HEK293 (cell line): ENCODE results near the gene R3HDM1.

Experiments used
- CTCF ChIA-PET: fragments of 350-600 bp; formaldehyde crosslinking; extraction: SDS; loops from one replicate; lab custom pipeline; 2021; ENCODE audit warnings: antibody characterized with exemption; lab: Yijun Ruan, JAX
- POLR2A ChIA-PET: fragments of 300-600 bp; formaldehyde crosslinking; extraction: SDS; loops from one replicate; lab custom pipeline; 2020; ENCODE audit warnings: antibody characterized with exemption, inconsistent platforms; lab: Yijun Ruan, JAX
- H3K27ac ChIP-seq: fragments of 200-500 bp; sonication (Bioruptor generic); 2 replicates; pipeline ENCODE4 v1.5.1; 2014; ENCODE audit warnings: low read depth, low read length, control low read depth, inconsistent platforms; ENCODE audit errors: extremely low read depth
- H3K36me3 ChIP-seq, 2 experiments: fragments of 200-500 bp in 1 of 2; sonication (Bioruptor generic) in 1 of 2; 1 replicate in 1 of 2; 2 replicates in 1 of 2; pipeline ENCODE4 v1.5.1; 2014 to 2017; ENCODE audit warnings: inconsistent platforms in 2 of 2, low read length in 2 of 2; ENCODE audit not compliant: control insufficient read depth in 2 of 2, insufficient read depth in 1 of 2
- H3K4me1 ChIP-seq: fragments of 200-500 bp; sonication (Bioruptor generic); 2 replicates; pipeline ENCODE4 v1.5.1; 2014; ENCODE audit warnings: mild to moderate bottlenecking, low read length, inconsistent platforms; ENCODE audit not compliant: control insufficient read depth, insufficient read depth
- H3K4me3 ChIP-seq: 2 replicates; pipeline ENCODE4 v1.5.1; 2011; ENCODE audit warnings: low read depth, mild to moderate bottlenecking, control low read depth, low read length, moderate library complexity
- H3K9me3 ChIP-seq: fragments of 200-500 bp; sonication (Bioruptor generic); 2 replicates; pipeline ENCODE4 v1.5.1; 2014; ENCODE audit warnings: low read depth, low read length, inconsistent platforms; ENCODE audit not compliant: control insufficient read depth, insufficient read depth
- GFI1B ChIP-seq: fragments of 450-650 bp; formaldehyde crosslinking; IDR thresholded peaks from 2 replicates; pipeline ENCODE4 v1.5.1; 2016; ENCODE audit warnings: missing biosample characterization, missing genetic modification characterization
- GLI2 ChIP-seq: fragments of 450-650 bp; formaldehyde crosslinking; IDR thresholded peaks from 2 replicates; pipeline ENCODE4; 2017; ENCODE audit warnings: missing biosample characterization, missing genetic modification characterization, low read depth, borderline replicate concordance
- KLF7 ChIP-seq: fragments of 450-650 bp; formaldehyde crosslinking; IDR thresholded peaks from 2 replicates; pipeline ENCODE4 v1.5.1; 2016; ENCODE audit warnings: missing biosample characterization, missing genetic modification characterization, borderline replicate concordance
- KLF9 ChIP-seq: fragments of 450-650 bp; formaldehyde crosslinking; IDR thresholded peaks from 2 replicates; pipeline ENCODE4 v1.5.1; 2016; ENCODE audit warnings: missing biosample characterization, missing genetic modification characterization, low read depth
- MEIS1 ChIP-seq: sonication (generic); formaldehyde crosslinking; IDR thresholded peaks from 2 replicates; pipeline ENCODE4 v1.8.1; 2022; ENCODE audit warnings: missing genetic modification reagents, mild to moderate bottlenecking, borderline replicate concordance
- OSR2 ChIP-seq: fragments of 450-650 bp; formaldehyde crosslinking; IDR thresholded peaks from 2 replicates; pipeline ENCODE4 v1.5.1; 2016; ENCODE audit warnings: missing biosample characterization, missing genetic modification characterization
- REPIN1 ChIP-seq: fragments of 450-650 bp; formaldehyde crosslinking; IDR thresholded peaks from 2 replicates; pipeline ENCODE4 v1.5.1; 2017; ENCODE audit warnings: missing biosample characterization, missing genetic modification characterization, low read depth
- SP3 ChIP-seq: fragments of 450-650 bp; formaldehyde crosslinking; IDR thresholded peaks from 2 replicates; pipeline ENCODE4 v1.5.1; 2016; ENCODE audit warnings: missing biosample characterization, missing genetic modification characterization
- TCF7L2 ChIP-seq: IDR thresholded peaks from 2 replicates; pipeline ENCODE4 v1.6.1; 2011; ENCODE audit warnings: low read depth, mild to moderate bottlenecking, inconsistent platforms, low read length, moderate library complexity, borderline replicate concordance
- YY1 ChIP-seq: fragments of 450-650 bp; formaldehyde crosslinking; IDR thresholded peaks from 2 replicates; pipeline ENCODE4 v1.5.1; 2018; ENCODE audit warnings: missing biosample characterization, missing genetic modification characterization
- ZNF10 ChIP-seq: fragments of 450-650 bp; formaldehyde crosslinking; IDR thresholded peaks from 2 replicates; pipeline ENCODE4 v1.5.1; 2017; ENCODE audit warnings: missing biosample characterization, missing genetic modification characterization
- ZNF157 ChIP-seq: fragments of 450-650 bp; formaldehyde crosslinking; IDR thresholded peaks from 2 replicates; pipeline ENCODE4 v1.5.1; 2016; ENCODE audit warnings: missing biosample characterization, missing genetic modification characterization
- ZNF16 ChIP-seq: fragments of 450-650 bp; formaldehyde crosslinking; IDR thresholded peaks from 2 replicates; pipeline ENCODE4 v1.5.1; 2016; ENCODE audit warnings: low read depth, missing biosample characterization, missing genetic modification characterization
- ZNF416 ChIP-seq: fragments of 450-650 bp; formaldehyde crosslinking; IDR thresholded peaks from 2 replicates; pipeline ENCODE4 v1.5.1; 2016; ENCODE audit warnings: missing biosample characterization, missing genetic modification characterization
- ZNF433 ChIP-seq: fragments of 450-650 bp; formaldehyde crosslinking; IDR thresholded peaks from 2 replicates; pipeline ENCODE4 v1.5.1; 2016; ENCODE audit warnings: missing biosample characterization, missing genetic modification characterization, low read depth
- ZNF521 ChIP-seq: fragments of 450-650 bp; formaldehyde crosslinking; IDR thresholded peaks from 2 replicates; pipeline ENCODE4 v1.5.1; 2017; ENCODE audit warnings: missing biosample characterization, mild to moderate bottlenecking, missing genetic modification characterization
- ZNF529 ChIP-seq: fragments of 450-650 bp; formaldehyde crosslinking; IDR thresholded peaks from 2 replicates; pipeline ENCODE4 v1.5.1; 2017; ENCODE audit warnings: missing genetic modification characterization, missing biosample characterization; ENCODE audit not compliant: insufficient replicate concordance
- ZNF549 ChIP-seq: fragments of 450-650 bp; IDR thresholded peaks from 2 replicates; pipeline ENCODE4 v1.5.1; 2018; ENCODE audit warnings: missing biosample characterization, missing genetic modification characterization, mild to moderate bottlenecking, inconsistent platforms, moderate library complexity
- ZNF555 ChIP-seq: fragments of 450-650 bp; formaldehyde crosslinking; conservative IDR thresholded peaks from 2 replicates; pipeline ENCODE4 v1.5.1; 2017; ENCODE audit warnings: missing biosample characterization, mild to moderate bottlenecking, missing genetic modification characterization, inconsistent platforms
- ZNF596 ChIP-seq: fragments of 450-650 bp; IDR thresholded peaks from 2 replicates; pipeline ENCODE4 v1.5.0; 2018; ENCODE audit warnings: missing biosample characterization, mild to moderate bottlenecking, missing genetic modification characterization, moderate library complexity
- ZNF624 ChIP-seq: fragments of 450-650 bp; formaldehyde crosslinking; IDR thresholded peaks from 2 replicates; pipeline ENCODE4 v1.5.1; 2017; ENCODE audit warnings: missing biosample characterization, missing genetic modification characterization
- ZNF654 ChIP-seq: fragments of 450-650 bp; formaldehyde crosslinking; IDR thresholded peaks from 2 replicates; pipeline ENCODE4 v1.5.1; 2016; ENCODE audit warnings: low read depth, missing biosample characterization, missing genetic modification characterization
- ZNF747 ChIP-seq: fragments of 450-650 bp; formaldehyde crosslinking; IDR thresholded peaks from 2 replicates; pipeline ENCODE4 v1.5.1; 2016; ENCODE audit warnings: missing biosample characterization, missing genetic modification characterization
- ZSCAN23 ChIP-seq: fragments of 450-650 bp; formaldehyde crosslinking; IDR thresholded peaks from 2 replicates; pipeline ENCODE4 v1.5.1; 2016; ENCODE audit warnings: missing biosample characterization, missing genetic modification characterization
- ZSCAN30 ChIP-seq: fragments of 450-650 bp; IDR thresholded peaks from 2 replicates; pipeline ENCODE4 v1.5.1; 2018; ENCODE audit warnings: missing biosample characterization, mild to moderate bottlenecking, missing genetic modification characterization, moderate library complexity
- TF ChIP-seq, protein P1 (sequence below): fragments of 450-650 bp; formaldehyde crosslinking; IDR thresholded peaks from 2 replicates; pipeline ENCODE4 v1.5.1; 2017; ENCODE audit warnings: missing biosample characterization, mild to moderate bottlenecking, missing genetic modification characterization, moderate library complexity
- TF ChIP-seq, protein P2 (sequence below): fragments of 450-650 bp; formaldehyde crosslinking; IDR thresholded peaks from 2 replicates; pipeline ENCODE4 v1.5.1; 2016; ENCODE audit warnings: missing biosample characterization, missing genetic modification characterization
- TF ChIP-seq, protein P3 (sequence below): fragments of 450-650 bp; formaldehyde crosslinking; IDR thresholded peaks from 2 replicates; pipeline ENCODE4 v1.5.1; 2017; ENCODE audit warnings: missing biosample characterization, missing genetic modification characterization
- TF ChIP-seq, protein P4 (sequence below): fragments of 450-650 bp; formaldehyde crosslinking; IDR thresholded peaks from 2 replicates; pipeline ENCODE4 v1.5.1; 2016; ENCODE audit warnings: missing biosample characterization, missing genetic modification characterization

Gene R3HDM1

DNA sequence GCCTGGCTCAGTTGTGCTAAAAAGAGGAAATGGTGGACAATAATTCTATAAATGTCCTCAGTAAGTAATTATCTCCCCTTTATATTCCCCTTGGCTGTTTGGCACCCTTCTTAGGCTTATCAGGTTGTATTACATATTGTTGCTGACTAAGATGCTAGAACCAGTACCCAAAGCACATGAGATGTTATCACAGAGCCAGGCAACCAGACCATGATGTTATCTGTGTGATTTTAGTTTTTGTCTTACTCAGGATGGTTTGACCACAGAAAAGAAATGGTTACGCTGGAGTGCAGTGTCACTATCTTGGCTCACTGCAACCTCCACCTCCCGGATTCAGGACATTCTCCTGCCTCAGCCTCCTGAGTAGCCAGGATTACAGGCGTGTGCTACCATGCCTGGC lies 15.2 kb downstream of the R3HDM1 start:
- CTCF ChIA-PET: no interaction called here

DNA sequence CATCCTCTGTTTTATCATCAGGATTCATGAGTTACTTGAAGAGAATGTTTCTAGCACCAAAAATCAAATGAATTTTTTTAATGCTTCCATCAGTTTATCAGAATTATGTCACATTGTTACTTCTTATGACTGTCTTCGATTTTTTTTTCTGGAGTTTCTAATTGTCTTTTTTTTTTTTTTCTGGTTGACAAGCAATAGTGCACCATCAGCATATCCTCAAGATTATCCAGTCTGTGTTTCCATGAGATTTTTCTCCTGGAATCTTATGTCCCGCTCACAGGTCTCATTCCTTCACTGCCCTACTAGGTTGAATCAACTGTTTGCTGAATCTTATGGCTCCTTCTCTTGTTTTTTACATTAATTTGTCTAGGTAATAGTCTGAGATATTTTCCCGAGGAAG lies 16.0 kb downstream of the R3HDM1 start:
- Histone ChIP-seq H3K4me1 (no peaks in the 10 kb centered on the region), H3K9me3 (no peaks in the 10 kb centered on the region), H3K36me3 (no peaks in the 10 kb centered on the region), H3K27ac (no peak overlapping the region), H3K4me3 (no peak overlapping the region)
- POLR2A ChIA-PET: no interaction called here
- CTCF ChIA-PET: no interaction called here
- no peak for TF ChIP-seq ZNF529
- no peak for TF ChIP-seq ZNF433 (tag by site-specific recombination)
- TF ChIP-seq ZNF549 (tag by site-specific recombination): no peak
- no peak for TF ChIP-seq ZNF747 (tag by site-specific recombination)
- TF ChIP-seq, protein P1, sequence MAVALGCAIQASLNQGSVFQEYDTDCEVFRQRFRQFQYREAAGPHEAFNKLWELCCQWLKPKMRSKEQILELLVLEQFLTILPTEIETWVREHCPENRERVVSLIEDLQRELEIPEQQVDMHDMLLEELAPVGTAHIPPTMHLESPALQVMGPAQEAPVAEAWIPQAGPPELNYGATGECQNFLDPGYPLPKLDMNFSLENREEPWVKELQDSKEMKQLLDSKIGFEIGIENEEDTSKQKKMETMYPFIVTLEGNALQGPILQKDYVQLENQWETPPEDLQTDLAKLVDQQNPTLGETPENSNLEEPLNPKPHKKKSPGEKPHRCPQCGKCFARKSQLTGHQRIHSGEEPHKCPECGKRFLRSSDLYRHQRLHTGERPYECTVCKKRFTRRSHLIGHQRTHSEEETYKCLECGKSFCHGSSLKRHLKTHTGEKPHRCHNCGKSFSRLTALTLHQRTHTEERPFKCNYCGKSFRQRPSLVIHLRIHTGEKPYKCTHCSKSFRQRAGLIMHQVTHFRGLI (tag by site-specific recombination): no peak
- no peak for TF ChIP-seq ZNF596
- TF ChIP-seq, protein P2, sequence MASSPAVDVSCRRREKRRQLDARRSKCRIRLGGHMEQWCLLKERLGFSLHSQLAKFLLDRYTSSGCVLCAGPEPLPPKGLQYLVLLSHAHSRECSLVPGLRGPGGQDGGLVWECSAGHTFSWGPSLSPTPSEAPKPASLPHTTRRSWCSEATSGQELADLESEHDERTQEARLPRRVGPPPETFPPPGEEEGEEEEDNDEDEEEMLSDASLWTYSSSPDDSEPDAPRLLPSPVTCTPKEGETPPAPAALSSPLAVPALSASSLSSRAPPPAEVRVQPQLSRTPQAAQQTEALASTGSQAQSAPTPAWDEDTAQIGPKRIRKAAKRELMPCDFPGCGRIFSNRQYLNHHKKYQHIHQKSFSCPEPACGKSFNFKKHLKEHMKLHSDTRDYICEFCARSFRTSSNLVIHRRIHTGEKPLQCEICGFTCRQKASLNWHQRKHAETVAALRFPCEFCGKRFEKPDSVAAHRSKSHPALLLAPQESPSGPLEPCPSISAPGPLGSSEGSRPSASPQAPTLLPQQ (tag by site-specific recombination): no peak
- TF ChIP-seq TCF7L2: no peak
- no peak for TF ChIP-seq ZNF521 (tag by site-specific recombination)
- no peak for TF ChIP-seq ZNF157 (tag by site-specific recombination)
- no peak for TF ChIP-seq ZNF10 (tag by site-specific recombination)
- TF ChIP-seq, all 188 proteins: peak for 0

More for the DNA sequence above, 15.2 kb downstream of the R3HDM1 start:
- H3K4me3 ChIP-seq: no peak overlapping the region
- TF ChIP-seq ZNF555 (tag by site-specific recombination): no peak
- no peak for TF ChIP-seq ZSCAN23 (tag by site-specific recombination)
- TF ChIP-seq GFI1B (tag by site-specific recombination): no peak
- no peak for TF ChIP-seq GLI2 (tag by site-specific recombination)
- no peak for TF ChIP-seq YY1
- no peak for TF ChIP-seq ZNF624
- no peak for TF ChIP-seq KLF7 (tag by site-specific recombination)
- no peak for TF ChIP-seq REPIN1 (tag by site-specific recombination)
- TF ChIP-seq ZSCAN30 (tag by site-specific recombination): no peak
- TF ChIP-seq ZNF416 (tag by site-specific recombination): no peak
- TF ChIP-seq, protein P3, sequence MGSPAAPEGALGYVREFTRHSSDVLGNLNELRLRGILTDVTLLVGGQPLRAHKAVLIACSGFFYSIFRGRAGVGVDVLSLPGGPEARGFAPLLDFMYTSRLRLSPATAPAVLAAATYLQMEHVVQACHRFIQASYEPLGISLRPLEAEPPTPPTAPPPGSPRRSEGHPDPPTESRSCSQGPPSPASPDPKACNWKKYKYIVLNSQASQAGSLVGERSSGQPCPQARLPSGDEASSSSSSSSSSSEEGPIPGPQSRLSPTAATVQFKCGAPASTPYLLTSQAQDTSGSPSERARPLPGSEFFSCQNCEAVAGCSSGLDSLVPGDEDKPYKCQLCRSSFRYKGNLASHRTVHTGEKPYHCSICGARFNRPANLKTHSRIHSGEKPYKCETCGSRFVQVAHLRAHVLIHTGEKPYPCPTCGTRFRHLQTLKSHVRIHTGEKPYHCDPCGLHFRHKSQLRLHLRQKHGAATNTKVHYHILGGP (tag by site-specific recombination): no peak
- no peak for TF ChIP-seq ZNF654 (tag by site-specific recombination)
- TF ChIP-seq MEIS1 (CRISPR knock-in tag): no peak
- TF ChIP-seq, protein P4, sequence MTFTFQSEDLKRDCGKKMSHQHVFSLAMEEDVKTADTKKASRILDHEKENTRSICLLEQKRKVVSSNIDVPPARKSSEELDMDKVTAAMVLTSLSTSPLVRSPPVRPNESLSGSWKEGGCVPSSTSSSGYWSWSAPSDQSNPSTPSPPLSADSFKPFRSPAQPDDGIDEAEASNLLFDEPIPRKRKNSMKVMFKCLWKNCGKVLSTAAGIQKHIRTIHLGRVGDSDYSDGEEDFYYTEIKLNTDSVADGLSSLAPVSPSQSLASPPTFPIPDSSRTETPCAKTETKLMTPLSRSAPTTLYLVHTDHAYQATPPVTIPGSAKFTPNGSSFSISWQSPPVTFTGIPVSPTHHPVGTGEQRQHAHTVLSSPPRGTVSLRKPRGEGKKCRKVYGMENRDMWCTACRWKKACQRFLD (tag by site-specific recombination): no peak
- no peak for TF ChIP-seq SP3 (tag by site-specific recombination)
- TF ChIP-seq ZNF16: no peak
- TF ChIP-seq OSR2: no peak
- TF ChIP-seq KLF9: no peak
- TF ChIP-seq, all 188 proteins: peak for 0
- Histone ChIP-seq H3K4me1 (no peaks in the 10 kb centered on the region), H3K36me3 (no peaks in the 10 kb centered on the region), H3K27ac (no peak overlapping the region), H3K9me3 (no peaks in the 10 kb centered on the region)
- POLR2A ChIA-PET: no interaction called here
